HuH-7 (cell line): ENCODE data around the gene ZDHHC24.
"Not testable (repeated sequence)": the region's sequence is repeated elsewhere in the genome, so short reads cannot be mapped to it uniquely, and the experiment has no call there.

ENCODE experiments used
- DNase-seq: peaks from one replicate; pipeline ENCODE4 v3.0.0; 2011; ENCODE audit warnings: low spot score

Gene ZDHHC24, protein sequence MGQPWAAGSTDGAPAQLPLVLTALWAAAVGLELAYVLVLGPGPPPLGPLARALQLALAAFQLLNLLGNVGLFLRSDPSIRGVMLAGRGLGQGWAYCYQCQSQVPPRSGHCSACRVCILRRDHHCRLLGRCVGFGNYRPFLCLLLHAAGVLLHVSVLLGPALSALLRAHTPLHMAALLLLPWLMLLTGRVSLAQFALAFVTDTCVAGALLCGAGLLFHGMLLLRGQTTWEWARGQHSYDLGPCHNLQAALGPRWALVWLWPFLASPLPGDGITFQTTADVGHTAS

DNA sequence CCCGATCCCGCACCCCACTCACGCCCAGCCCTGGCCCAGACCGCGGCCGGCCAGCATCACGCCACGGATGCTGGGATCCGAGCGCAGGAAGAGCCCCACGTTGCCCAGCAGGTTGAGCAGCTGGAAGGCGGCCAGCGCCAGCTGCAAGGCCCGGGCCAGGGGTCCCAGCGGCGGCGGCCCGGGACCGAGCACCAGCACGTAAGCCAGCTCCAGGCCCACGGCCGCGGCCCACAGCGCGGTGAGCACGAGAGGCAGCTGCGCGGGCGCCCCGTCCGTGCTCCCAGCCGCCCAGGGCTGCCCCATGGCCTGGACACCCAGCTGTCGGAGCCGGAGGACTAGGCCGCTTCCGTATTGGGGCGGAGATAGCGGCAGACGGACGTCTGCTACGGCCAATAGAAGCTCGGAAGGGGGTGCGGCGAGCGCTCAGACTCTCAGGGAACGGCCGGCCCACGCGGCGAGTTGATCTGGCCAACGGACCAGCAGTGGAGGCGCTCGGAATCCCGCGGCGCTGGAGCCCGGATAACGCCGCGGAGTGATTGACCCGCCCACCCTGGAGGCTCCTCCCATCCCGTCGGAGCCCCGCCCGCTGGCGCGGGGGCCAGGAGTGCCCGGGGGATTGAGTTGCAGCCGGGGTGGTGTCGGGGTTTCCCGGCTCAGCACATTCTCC lies at the start of gene ZDHHC24:
TSS of gene ZDHHC24 (minus strand) at position 348 of the 667 bp plus-strand sequence. CDS start at position 303, 45 bp downstream.
- DNase-seq: peak; percentile 100

DNA sequence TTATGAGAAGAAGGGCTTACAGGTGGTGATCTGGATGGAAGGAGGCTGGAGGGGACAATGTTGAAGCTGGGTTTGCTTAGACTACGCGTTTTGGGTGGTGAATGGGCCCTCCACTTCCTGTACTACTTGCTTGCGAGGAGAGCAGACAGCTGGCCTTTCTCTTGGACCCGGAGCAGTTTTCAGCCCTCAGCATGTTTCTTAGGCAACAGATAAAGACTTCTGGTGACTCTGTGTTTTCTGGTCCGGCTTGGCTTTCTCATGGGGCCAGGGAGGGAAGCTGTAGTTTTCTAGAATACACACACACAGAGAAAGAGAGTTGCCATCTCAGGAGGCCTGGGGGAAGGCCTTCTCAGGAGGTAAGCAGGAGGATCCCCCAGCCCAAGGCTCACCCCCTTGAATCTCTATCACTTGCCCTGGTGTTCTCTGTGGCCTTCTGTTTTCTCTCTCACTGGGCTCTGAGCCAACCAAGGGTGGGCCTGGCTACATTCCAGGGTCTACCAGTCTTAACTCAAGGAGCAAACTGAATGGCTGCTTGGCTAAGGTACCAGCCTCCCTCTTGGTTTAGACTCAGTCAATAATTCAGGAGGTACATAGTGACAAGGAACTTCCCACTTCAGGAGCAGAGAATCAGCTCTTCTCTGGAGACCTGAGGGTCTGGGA lies 49.5 kb upstream of the ZDHHC24 start:
- peak; percentile 39 for DNase-seq

DNA sequence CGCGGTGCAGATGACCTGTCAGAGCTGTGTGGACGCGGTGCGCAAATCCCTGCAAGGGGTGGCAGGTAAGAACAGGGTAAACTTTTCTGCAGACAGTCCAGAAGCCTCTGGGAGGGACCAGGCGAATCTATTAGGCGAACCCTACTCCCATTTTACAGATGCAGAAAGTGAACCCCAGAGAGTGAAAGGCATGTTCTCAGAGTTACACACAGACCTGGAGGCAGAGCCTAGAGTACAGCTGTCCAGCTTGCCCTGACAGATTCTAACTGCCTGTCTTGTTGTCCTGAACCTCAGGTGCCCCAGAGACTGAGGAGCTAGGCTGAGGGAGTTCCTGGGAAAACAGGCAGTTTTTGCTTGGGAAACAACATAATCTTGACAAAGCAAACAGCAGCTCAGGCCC lies 47.8 kb upstream of the ZDHHC24 start:
- DNase-seq: peak; percentile 65

DNA sequence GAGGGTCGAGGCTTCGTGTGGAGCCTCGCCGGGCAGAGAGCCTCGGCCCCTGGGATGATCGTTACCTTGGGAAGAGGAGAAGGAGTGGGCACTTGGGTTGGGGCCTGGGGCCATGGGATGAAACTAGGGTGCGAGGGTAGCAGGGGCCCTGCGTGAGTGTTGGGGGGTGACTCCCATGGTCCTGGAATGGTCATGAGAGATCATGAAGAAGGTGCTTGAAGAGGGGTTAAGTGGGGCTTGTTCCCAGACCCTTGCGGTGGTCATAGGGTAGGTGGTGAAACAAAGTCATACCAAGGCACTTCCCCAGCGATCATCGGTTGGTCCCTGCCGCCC lies 47.4 kb upstream of the ZDHHC24 start:
- DNase-seq: no peak

DNA sequence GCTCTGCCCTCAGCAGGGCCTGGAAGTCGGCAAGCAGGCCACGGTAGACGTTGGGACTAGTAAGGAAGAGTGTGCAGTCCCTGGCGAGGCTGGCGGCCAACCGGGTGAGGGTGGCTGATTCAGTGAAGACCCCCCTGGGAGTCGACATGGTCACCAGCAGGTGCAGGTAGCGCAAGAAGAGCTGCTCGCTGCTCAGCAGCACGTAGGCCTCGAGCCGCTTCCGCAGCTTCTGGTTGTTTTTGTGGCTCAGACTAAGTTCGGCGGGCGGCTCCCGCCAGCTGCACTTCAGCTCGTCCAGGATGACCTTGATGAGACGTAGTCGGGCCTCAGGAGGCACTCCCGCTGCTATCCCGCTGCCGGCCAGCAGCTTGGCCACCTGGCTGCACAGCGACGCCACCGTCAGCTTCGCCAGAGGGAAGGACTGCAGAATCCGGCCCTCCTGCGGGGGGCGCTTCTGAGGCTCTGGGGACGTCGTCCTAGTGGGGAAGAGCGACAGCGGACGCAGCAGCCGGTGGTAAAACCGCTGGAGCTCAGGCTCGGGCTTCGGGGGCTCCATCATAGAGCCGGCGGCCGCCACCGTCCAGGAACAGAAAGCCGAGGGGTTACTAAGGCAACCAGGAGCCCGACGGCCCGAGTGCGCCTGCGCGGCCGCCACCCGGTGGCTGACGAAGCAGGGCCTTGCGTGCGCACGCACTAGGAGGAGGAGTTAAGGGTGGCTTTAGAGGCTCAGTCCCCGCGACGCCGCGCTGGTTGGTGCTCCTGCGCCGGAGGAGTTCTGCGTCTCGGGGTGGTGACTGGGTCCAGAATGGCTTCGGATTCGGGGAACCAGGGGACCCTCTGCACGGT lies 46.8 kb upstream of the ZDHHC24 start, which contains the start of the genes CCDC87 and CCS:
TSS of gene CCDC87 (minus strand) at position 607 of the 846 bp plus-strand sequence. CDS start at position 559, 48 bp downstream.
TSS of gene CCS (plus strand) at position 729 of the 846 bp plus-strand sequence. CDS start at position 806, 77 bp downstream.
- peak; percentile 100 for DNase-seq

DNA sequence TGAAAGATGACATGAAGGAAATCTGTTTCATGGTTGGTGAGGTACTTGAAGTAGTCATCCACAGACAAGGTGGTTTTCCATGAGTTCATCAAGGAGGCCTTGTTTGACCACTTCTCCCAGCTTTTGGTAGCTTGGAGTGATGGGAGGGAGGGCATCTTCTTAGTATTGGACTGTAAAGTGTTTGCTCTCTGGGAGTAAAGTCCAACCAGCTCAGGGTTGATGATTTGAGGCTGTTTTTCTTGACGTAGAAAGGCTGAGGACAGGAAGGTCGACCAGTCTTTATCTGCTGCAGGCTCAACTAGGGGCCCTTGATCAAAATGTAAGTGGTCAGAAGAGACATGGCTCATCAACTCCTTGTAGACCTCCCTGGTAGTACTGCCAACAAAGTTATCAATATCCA lies 45.3 kb upstream of the ZDHHC24 start:
- peak; percentile 84 for DNase-seq

DNA sequence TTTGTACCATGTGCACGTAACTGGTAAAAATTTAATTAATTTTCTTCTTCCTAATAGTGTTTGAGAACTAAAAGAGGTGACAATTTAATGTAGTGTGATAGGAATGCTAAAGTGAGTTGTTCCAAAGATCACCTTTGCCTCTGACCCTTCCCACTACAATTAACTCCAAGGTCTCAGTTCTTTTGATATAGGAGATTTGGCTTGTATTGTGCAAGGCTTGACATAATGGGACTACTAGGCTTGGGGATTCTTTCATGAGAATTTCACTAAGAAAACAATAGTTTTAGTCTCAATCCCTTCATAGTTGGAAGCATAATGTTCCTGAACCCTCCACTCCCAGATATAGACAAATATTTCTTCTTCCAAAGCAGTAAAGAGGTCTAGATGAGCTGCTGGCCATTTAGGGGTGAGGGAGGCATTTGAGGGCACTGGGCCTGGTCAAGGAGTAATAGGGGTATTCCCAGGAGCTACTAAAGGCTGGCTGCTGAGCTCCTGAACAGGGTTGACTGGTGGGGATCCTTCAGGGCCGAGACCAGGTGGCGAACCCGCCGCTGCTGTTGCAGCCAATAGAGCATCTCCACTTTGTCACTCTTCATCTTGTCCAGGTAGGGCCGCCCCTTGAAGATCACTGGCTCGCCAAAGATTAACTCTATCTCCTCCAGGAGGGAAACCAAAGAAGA lies 44.3 kb upstream of the ZDHHC24 start:
- no peak for DNase-seq

DNA sequence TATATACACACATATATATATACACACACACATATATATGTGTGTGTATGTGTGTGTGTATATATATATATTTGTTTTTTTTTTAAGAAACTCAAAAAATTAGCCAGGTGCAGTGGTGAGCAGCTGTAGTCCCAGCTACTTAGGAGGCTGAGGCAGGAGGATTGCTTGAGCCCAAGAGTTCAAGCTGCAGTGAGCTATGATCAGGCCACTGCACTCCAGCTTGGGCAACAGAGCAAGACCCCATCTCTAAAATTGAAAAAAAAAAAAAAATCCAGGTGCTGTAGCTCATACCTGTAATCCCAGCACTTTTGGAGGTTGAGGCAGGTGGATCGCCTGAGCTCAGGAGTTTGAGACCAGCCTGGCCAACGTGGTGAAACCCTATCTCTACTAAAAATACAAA lies 43.5 kb upstream of the ZDHHC24 start:
- not testable (repeated sequence) for DNase-seq

DNA sequence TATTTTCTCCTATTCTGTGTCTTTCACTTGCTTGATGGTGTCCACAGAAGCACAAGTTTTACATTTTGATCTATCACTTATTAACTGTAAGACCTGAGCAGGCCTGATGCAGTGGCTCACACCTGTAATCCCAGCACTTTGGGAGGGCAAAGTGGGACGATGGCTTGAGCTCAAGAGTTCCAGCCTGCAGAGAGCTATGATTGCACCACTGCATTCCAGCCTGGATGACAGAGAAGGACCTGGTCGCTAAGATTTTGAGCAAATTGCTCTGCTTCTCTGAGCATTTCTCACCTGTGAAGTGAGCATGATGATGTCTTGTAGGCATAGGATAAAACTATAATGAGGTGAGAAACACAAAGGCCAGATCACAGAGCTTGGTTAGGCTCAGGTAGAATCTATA lies 40.3 kb upstream of the ZDHHC24 start:
- no peak for DNase-seq

DNA sequence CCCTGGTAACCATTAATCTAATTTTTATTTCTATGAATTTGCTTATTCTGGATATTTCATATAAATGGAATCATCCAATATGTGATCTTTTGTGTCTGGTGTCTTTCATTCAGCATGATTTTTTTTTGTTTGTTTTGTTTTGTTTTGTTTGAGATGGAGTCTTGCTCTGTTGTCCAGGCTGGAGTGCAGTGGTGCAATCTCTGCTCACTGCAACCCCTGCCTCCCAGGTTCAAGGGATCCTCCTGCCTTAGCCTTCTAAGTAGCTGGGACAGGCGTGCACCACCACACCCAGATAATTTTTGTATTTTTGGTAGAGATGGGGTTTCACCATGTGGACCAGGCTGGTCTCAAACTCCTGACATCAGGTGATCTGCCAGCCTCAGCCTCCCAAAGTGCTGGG lies 39.6 kb upstream of the ZDHHC24 start:
- DNase-seq: not testable (repeated sequence)

DNA sequence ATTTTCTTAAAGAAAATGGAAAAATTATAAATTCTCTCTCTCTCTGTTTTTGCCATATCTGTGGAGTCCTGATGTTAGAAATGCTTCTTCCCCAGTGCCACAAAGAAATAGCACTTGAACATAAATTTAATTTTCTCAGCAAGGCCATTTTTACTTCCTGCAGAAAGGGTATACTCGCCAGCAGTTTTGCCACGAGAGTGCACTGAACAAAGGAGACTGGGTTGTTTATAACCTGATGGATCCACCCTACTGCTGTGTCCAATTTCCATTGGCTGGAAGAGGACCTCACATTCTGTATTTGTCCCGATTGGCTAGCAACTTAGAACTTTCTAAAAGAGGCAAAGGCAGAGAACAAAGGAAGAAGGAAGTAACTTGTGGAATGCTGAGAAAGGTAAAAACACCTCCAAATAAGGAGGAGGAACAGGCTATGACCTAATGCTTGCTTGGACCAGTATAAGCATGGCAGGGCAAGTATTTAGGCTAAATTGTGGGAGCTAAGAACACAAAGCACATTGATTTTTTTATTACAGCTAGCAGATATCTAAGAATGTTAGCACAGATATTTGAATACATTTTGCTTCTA lies 36.8 kb upstream of the ZDHHC24 start:
- not testable (repeated sequence) for DNase-seq

DNA sequence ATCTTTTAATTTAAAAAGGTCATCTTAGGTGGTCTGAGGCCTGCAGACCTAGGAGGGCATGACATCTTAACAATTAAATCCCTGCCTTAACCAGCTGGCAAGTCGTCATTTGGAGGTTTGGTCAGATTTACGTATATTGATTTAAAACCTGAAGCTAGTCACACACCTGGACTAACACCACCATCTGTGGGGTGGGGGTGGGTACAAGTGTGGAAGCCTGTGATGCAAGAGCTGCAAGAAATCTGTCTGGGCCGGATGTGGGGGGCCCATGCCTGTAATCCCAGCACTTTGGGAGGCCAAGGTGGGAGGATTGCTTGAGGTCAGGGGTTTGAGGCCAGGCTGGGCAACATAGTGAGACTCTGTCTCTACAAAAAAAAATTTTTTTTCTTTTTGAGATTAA lies 35.4 kb upstream of the ZDHHC24 start:
- DNase-seq: no peak

DNA sequence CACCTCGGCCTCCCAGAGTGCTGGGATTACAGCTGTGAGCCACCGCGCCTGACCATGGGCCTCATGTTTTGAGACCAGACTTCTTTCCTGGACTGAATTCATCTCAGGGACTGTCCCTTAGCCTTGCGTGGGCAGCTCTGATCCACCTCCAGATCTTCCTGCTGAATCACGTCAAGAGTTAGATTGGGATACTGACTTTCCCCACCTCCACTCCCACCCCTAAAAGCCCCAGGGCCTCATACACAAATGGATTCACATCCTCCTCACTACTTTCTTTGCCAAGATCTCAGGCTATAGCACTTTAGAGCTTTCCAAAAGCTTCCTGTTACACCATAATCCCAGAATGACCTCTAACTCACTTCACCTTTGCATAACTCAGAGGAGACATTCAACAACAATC lies 35.0 kb upstream of the ZDHHC24 start:
- DNase-seq: no peak

DNA sequence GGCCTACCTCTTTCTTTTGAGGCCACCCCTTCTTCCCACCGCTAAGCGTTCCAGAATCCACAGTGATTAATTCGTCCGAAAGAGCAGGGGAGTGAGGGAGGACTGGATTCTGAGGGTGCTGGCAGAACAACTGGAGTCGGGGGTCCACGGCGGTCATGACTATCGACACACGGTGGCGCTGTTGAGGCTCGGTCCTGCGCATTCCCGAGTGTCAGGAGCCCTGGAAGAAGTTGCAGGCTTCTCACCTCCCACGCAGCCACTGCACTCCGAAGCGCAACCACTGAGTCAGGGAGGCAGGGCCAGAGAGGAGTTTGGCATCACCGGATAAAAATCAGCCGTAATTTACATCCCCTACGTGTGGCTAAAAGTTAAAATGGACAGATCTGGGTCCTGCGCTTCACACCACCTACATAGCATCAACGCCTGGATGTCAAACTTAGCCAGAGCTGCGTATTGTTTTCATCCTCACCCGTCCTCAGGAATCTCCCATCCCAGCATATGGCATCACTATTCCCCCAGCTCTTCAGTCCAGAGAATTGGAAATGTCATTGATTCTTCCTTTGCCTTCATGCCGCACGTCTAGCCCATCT lies 33.3 kb upstream of the ZDHHC24 start:
- DNase-seq: peak; percentile 100

DNA sequence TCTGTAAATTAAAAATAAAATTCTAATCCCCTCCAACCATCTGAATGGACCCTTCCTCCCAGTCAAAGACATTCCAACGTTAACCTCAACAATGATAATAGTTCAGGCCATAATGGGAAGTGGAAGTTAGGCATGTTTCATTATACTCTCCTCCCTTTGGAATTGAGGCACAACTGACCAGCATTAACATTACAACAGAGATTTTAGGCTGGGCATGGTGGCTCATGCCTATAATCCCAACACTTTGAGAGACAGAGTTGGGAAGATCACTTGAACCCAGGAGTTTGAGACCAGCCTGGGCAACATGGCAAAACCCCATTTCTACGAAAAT lies 25.0 kb upstream of the ZDHHC24 start:
- DNase-seq: no peak

DNA sequence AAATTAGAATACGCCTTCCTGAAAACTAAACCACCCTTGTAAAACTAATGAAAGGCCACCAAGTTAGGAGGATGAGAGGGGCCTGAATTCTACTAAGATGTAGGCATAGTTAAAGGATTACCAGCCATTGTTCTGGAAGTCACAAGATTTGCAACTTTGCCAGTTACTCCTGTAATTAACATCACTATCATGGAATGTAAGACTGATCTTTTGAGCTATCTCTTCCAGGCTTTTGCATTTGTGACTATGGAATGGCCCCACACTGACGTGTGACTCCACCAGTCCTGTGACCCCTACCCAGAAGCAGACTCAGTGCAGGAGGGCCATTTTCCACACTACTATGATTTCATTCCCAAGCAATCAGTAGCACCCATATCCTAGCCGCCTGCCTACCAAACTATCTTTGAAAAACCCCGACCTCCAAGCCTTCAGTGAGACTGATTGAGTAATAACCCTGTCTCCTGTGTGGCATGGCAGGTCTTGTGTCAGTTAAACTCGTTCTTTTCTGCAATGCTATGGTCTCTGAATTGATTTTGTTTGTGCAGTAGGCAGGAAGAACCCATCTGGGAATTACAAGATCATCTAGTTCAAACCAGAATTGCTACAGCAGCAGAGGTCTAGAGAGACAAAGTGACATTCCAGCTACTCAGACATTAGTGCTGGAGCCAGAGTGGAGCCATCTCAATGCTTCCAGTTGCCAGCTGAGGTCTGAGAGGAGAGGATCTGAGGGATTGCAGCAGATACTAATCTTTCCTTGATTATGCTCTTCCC lies 24.4 kb upstream of the ZDHHC24 start:
- no peak for DNase-seq

DNA sequence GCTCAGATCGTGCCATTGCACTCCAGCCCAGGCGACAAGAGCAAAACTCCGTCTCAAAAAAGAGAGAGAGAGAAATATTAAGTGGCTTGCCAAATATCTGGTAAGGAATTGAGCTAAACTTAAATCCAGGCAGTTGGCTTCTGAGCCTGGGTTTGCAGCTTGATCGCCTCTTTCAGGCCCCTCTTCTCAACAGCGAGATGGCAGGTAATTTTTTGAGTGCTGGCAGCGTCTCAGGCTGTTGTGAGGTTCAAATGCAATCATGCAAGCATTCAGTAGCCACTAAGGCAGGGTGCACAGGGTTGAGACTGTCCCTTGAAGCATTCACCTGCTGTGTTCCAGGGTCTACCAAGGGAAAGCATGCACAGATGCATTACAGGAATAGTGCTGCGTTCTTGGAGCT lies 23.2 kb upstream of the ZDHHC24 start:
- DNase-seq: no peak

DNA sequence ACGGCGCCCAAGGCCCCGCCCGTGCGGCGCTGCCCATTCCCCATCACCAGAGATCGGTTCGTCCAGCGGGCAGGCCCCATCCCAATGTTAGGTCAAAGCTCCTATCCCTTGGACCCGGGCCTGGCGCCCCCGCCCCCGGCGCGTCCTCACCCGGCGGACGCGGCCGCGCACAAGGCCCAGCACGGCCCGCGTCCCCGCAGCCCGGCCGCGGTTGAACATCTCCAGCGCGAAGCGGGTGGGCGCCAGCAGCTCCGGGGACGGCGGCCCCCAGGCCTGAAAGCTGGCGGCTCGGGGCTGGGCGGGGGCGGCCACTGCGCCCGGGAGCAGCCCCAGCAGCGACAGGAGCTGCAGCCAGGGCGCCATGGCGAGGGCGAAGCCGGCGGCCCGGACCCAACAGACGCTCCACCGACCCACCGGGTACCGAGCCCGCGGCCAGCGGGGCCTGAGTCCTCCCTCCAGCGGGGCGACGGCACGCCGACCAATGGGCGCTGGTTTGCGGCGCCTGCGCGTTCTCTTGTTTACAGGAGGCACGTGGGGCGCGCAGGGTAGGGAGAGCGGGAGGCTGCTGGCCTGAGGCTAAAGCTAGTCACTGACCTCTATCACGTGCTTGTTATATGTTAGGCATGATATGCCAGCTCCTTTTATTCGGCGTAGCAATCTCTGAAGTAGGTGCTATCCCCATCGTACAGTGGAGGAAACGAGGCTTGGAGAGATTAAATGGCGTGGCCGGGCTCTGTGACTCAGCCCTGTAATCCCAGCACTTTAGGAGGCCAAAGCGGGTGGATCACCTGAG lies 22.5 kb upstream of the ZDHHC24 start, which contains the start of gene CTSF:
TSS of gene CTSF (minus strand) at position 483 of the 793 bp plus-strand sequence. CDS start at position 363, 120 bp downstream.
- peak; percentile 100 for DNase-seq

DNA sequence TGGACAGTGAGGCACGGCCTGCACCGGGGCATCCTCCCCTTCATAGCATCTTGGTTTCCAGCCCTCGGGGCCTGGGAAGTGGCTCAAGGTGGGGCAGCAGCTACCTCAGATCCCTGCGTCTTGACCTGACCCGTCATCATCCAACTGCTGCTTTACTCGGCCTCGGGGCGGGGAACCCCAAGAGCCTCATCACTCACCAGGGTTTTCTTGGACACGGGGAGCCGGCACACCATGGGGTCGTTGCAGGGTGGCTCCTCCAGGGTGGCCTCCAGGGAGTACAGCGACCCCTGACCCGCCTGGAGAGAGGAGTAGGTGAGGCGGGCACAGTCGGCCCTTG lies 21.9 kb upstream of the ZDHHC24 start:
- DNase-seq: no peak
